ENCODE results near the gene SLC37A2.

The SLC37A2 gene

GRCh38 chr11:125093502-125093901 lies 30.4 kb downstream of the SLC37A2 start:
- no peak for DNase-seq (ENCODE audit: low read depth)
- TF ChIP-seq, protein P1, sequence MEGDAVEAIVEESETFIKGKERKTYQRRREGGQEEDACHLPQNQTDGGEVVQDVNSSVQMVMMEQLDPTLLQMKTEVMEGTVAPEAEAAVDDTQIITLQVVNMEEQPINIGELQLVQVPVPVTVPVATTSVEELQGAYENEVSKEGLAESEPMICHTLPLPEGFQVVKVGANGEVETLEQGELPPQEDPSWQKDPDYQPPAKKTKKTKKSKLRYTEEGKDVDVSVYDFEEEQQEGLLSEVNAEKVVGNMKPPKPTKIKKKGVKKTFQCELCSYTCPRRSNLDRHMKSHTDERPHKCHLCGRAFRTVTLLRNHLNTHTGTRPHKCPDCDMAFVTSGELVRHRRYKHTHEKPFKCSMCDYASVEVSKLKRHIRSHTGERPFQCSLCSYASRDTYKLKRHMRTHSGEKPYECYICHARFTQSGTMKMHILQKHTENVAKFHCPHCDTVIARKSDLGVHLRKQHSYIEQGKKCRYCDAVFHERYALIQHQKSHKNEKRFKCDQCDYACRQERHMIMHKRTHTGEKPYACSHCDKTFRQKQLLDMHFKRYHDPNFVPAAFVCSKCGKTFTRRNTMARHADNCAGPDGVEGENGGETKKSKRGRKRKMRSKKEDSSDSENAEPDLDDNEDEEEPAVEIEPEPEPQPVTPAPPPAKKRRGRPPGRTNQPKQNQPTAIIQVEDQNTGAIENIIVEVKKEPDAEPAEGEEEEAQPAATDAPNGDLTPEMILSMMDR (conservative IDR thresholded peaks at IDR 0.05; ENCODE audit: low read depth, low read length): no peak
- H3K4me3 ChIP-seq (ENCODE audit: low read length): no peak overlapping the region

DNA sequence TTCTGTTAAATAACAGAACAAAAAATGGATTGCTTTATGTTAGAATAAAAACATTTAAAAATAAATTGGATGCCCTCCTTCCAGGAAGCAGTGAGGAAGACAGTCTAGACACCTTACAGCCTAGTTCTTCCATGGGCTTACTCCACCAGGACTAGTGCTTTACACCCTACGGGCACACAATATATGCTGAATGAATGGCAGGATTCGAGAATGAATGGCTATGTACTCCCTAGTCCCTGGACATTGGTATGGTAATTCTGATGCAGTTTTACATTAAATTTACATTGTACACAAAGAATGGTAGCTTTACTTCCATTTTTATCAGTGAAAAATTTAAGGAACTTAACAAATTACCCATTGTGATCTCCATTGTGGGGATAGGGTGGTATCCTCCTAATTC lies 31.6 kb downstream of the SLC37A2 start:
- H3K4me3 ChIP-seq (ENCODE audit: low read length): no peak overlapping the region
- no peak for DNase-seq (ENCODE audit: low read depth)
- TF ChIP-seq, protein P1 (conservative IDR thresholded peaks at IDR 0.05; ENCODE audit: low read depth, low read length): no peak

DNA sequence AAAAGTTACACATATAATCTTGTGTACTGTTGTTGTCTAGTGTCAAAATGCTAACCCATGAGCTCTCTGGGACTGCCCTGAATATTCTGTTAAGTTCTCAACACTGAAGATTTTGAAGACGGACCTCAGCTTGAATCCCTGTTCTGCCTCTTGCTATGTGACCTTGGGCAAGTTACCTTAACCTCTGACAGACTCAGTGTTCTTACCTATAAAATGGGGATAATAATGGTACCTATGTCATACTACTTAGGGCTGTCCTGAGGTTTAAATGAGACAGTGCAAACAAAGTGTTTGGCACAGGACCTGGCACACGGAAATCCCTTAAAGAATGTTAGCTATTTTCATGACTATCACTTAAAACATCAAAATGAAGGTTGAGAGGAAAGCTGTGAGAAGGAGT lies 37.0 kb downstream of the SLC37A2 start:
- TF ChIP-seq, protein P1 (conservative IDR thresholded peaks at IDR 0.05; ENCODE audit: low read depth, low read length): no peak
- no peak overlapping the region for H3K4me3 ChIP-seq (ENCODE audit: low read length)
- no peak for DNase-seq (ENCODE audit: low read depth)

GRCh38 chr11:125101596-125101995 lies 38.5 kb downstream of the SLC37A2 start:
- TF ChIP-seq, protein P1 (conservative IDR thresholded peaks at IDR 0.05; ENCODE audit: low read depth, low read length): no peak
- no peak overlapping the region for H3K4me3 ChIP-seq (ENCODE audit: low read length)
- DNase-seq (ENCODE audit: low read depth): no peak

- H3K4me3 ChIP-seq (ENCODE audit: low read length): no peak overlapping the region
- DNase-seq (ENCODE audit: low read depth): no peak
- TF ChIP-seq, protein P1 (conservative IDR thresholded peaks at IDR 0.05; ENCODE audit: low read depth, low read length): no peak
Observed at GRCh38 chr11:125102025-125102424, 38.9 kb downstream of the SLC37A2 start.

- H3K4me3 ChIP-seq (ENCODE audit: low read length): no peak overlapping the region
- no peak for DNase-seq (ENCODE audit: low read depth)
- TF ChIP-seq, protein P1 (conservative IDR thresholded peaks at IDR 0.05; ENCODE audit: low read depth, low read length): no peak
Observed at GRCh38 chr11:125102510-125102909, 39.4 kb downstream of the SLC37A2 start.

GRCh38 chr11:125105926-125106325 lies 42.8 kb downstream of the SLC37A2 start:
- DNase-seq (ENCODE audit: low read depth): no peak
- no peak overlapping the region for H3K4me3 ChIP-seq (ENCODE audit: low read length)
- TF ChIP-seq, protein P1 (conservative IDR thresholded peaks at IDR 0.05; ENCODE audit: low read depth, low read length): no peak
